ENCODE data around the gene DNAJA4.

The DNAJA4 gene

DNA sequence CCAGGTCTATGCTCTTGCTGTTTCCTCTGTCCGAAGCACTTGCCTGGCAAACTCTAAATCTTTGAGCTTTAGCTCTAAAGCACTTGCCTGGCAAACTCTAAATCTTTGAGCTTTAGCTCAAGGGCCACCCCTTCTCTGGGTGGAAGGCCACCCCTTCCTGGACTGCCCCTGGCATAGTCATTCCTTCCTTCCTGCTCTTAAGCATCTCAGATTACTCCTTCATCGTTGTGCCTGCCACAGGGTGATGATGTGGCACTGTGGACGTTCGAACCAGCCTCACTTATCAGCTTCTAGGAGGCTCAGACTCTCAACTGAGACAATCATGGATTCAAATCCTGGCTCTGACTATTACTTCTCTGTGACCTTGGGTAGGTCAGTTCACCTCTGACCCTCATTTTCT, 65.3 kb downstream of the DNAJA4 start:
- no peak for TF ChIP-seq PAX5 (IDR thresholded peaks at IDR 0.05; ENCODE audit: insufficient read depth, low read length, severe bottlenecking)
- TF ChIP-seq POLR2AphosphoS5 (IDR thresholded peaks at IDR 0.05; ENCODE audit: low read depth, low read length) = no peak
- TF ChIP-seq SPI1 (IDR thresholded peaks at IDR 0.05; ENCODE audit: low read depth, low read length) = no peak
- TF ChIP-seq POU2F2 (IDR thresholded peaks at IDR 0.05; ENCODE audit: low read depth, low read length) = no peak
- no peak for TF ChIP-seq POLR2A (IDR thresholded peaks at IDR 0.05; ENCODE audit: low read depth, low read length)
- no peak for TF ChIP-seq TAF1 (IDR thresholded peaks at IDR 0.05; ENCODE audit: low read depth, low read length)
- FAIRE-seq (no peak), DNase-seq (ENCODE audit: insufficient read length, low spot score) (no peak)
